ENCODE measurements around the gene RTP4. TPM values are rescaled to one million over a fixed set of nuclear protein-coding genes. Genes with fewer than 3 reads are reported as not detected.
A peak's percentile ranks its signal among the peaks of the same experiment; 100 is the strongest.

Gene RTP4, protein sequence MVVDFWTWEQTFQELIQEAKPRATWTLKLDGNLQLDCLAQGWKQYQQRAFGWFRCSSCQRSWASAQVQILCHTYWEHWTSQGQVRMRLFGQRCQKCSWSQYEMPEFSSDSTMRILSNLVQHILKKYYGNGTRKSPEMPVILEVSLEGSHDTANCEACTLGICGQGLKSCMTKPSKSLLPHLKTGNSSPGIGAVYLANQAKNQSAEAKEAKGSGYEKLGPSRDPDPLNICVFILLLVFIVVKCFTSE
- polyA plus RNA-seq (ENCODE audit: insufficient read length in 4 of 4), result under 1 TPM; 0.60 to 0.91 (median 0.76) TPM

- DNase-seq (ENCODE audit: low read depth in 4 of 4, low spot score in 3 of 4), result no peak
These were observed at the start of gene RTP4 for GRCh38 chr3:187368251-187369088. TSS of gene RTP4 (plus strand) at chr3:187368385. CDS start at chr3:187368442, 57 bp downstream.

- DNase-seq (ENCODE audit: low read depth in 4 of 4, low spot score in 3 of 4), result peak; percentile 26 to 44 (median 34)
These were observed 49.2 kb upstream of the RTP4 start for GRCh38 chr3:187318819-187319616.

DNA sequence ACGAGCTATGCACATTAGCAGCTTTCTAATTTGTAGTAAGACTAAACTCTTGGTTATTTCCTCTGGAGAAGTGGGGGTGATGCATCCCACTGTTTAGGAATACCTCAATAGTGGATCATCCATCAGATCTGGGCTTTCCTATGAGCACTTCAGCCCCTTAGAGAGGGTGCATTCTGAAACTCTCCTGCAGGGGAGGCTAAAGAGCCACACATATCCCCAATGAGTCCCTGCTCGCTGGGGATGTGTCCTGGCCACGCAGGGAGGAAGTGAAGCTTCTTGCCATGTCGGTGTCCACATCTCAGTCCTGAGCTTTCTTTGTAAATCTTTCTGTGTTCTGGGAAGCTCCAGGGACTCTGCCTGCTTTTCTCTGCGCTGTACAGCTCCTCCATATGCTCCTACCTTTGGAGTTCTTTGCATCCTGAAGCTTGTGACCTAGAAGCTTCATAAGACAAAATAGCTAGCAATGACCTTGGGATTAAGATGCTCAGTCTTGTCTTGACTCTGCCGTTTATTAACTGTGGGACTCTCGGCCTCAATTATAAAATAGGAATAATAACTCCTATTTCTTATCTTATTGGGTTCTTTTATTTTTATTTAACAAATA is 48.4 kb upstream of the RTP4 start:
- peak; percentile 52 to 67 (median 58) for DNase-seq (ENCODE audit: low read depth in 4 of 4, low spot score in 3 of 4)

GRCh38 chr3:187321766-187322165 is 46.4 kb upstream of the RTP4 start:
- no peak for DNase-seq (ENCODE audit: low read depth in 4 of 4, low spot score in 3 of 4)

DNA sequence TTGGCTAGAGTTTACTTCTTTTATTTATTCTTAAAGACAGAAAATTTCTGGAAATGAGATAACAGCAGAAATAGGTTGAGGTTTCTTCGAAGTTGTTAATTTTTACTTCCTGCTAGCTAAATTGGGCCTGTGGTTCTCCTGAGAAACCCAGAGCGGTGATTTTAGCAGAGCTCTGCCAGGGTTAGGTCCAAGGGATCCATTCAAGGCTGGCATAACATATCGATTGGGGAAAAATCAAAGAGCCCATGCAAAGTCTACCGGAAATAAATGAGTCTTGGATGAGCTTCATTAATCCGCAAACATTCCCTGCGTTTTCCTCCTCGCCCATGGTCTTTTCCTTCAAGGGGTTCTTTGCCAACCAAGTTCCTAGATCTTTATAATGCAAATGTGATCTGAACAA is 45.9 kb upstream of the RTP4 start:
- DNase-seq (ENCODE audit: low read depth in 4 of 4, low spot score in 3 of 4), result no peak

DNA sequence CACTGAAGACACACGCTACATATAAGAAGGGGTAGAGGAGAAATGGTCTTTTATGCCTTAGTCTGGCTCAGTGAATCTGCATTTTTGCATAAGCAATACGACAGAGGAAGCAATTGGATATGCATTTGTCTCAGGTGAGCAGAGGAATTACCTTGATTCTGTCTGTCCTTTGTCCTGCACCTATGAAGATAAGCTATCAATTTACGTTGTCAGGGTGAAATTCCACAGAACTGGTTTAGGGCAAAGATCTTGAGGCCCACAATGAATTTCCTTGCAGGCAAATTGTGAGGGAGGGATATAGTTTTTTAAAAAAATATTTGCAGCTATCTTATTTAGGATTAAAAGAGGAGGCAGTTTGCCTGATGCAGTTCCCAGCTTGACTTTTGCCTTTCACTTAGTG is 45.1 kb upstream of the RTP4 start:
- DNase-seq (ENCODE audit: low read depth in 4 of 4, low spot score in 3 of 4), result no peak

DNA sequence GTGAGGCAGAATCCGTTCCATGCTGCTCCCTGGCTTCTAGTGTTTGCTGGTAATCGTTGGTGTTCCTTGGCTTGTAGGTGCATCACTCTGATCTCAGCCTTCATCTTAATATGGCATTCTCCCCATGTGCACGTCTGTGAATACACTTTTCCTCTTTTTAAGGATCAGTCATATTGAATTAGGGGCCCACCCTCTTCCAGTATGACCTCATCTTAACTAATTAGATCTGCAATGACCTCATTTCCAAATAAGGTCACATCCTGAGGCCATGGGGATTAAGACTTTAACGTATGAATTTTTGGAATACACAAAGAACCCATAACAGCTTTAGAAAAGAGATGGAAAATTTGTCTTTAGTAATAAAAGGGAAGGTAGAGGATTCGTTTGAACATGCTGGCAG is 42.6 kb upstream of the RTP4 start:
- DNase-seq (ENCODE audit: low read depth in 4 of 4, low spot score in 3 of 4), result no peak

GRCh38 chr3:187327845-187328244 is 40.3 kb upstream of the RTP4 start:
- DNase-seq (ENCODE audit: low read depth in 4 of 4, low spot score in 3 of 4), result no peak

DNA sequence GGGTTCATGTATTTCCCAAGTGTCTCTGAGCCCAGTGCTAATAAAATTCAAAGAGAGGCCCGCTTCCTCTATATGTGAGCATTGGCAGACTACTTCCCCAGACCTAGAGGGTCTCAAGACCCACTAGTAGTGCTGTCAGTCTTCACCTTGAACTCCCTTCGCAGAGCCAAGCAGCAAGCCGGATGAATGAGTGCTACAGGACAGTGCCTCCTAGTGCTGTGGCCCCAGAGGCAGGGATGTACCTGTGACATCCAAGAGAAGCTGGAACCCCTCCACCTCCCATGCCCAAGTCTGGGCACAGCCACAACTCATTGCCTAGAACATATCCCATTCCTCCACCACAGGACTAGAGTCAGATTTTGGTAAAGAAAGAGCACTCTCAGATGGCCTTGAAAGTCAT is 39.5 kb upstream of the RTP4 start:
- DNase-seq (ENCODE audit: low read depth in 4 of 4, low spot score in 3 of 4), result no peak

- DNase-seq (ENCODE audit: low read depth in 4 of 4, low spot score in 3 of 4), result no peak
These were observed 33.3 kb upstream of the RTP4 start for GRCh38 chr3:187334904-187335303.

DNA sequence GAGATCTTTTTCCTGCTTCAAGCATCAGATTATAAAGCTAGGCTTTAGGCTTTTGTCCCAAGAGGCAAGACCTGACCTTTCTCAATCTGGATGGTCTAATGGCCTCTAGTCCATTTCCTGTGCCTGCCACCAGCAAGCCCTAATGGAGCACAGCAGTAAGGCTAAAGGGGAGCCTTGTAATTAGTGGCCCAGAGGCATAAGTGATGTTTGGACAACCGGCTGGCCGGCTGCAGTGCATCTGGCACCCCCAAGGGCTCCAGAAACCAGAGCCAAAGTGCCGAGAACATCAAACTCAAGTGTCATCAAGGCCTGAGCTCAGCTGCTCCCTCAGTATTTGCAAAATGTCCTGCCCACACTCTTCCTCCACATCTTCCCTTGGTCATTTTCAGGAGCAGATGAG is 31.9 kb upstream of the RTP4 start:
- DNase-seq (ENCODE audit: low read depth in 4 of 4, low spot score in 3 of 4), result no peak

GRCh38 chr3:187340578-187340977 is 27.6 kb upstream of the RTP4 start:
- no peak for DNase-seq (ENCODE audit: low read depth in 4 of 4, low spot score in 3 of 4)

DNA sequence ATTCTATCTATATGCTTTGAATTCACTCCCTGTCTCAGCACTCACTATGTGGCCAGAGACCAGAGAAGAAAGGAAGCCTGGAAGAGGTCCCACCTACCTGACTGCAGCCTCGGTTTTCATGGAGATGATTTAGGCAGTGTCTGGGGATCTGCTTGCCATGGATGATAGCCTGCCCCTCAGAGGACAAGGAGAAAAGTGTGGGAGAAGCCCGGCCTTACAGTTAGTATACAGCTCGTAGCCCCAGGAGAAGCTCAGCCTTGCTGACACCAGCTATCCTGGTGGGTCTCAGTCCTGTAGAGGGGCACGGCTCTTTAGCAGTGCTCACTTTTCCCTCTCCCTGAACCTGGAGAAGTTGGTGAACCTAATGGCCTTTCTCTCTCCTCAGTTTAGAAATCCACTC is 25.9 kb upstream of the RTP4 start:
- DNase-seq (ENCODE audit: low read depth in 4 of 4, low spot score in 3 of 4), result no peak

- no peak for DNase-seq (ENCODE audit: low read depth in 4 of 4, low spot score in 3 of 4)
These were observed 24.5 kb upstream of the RTP4 start for GRCh38 chr3:187343670-187344069.

DNA sequence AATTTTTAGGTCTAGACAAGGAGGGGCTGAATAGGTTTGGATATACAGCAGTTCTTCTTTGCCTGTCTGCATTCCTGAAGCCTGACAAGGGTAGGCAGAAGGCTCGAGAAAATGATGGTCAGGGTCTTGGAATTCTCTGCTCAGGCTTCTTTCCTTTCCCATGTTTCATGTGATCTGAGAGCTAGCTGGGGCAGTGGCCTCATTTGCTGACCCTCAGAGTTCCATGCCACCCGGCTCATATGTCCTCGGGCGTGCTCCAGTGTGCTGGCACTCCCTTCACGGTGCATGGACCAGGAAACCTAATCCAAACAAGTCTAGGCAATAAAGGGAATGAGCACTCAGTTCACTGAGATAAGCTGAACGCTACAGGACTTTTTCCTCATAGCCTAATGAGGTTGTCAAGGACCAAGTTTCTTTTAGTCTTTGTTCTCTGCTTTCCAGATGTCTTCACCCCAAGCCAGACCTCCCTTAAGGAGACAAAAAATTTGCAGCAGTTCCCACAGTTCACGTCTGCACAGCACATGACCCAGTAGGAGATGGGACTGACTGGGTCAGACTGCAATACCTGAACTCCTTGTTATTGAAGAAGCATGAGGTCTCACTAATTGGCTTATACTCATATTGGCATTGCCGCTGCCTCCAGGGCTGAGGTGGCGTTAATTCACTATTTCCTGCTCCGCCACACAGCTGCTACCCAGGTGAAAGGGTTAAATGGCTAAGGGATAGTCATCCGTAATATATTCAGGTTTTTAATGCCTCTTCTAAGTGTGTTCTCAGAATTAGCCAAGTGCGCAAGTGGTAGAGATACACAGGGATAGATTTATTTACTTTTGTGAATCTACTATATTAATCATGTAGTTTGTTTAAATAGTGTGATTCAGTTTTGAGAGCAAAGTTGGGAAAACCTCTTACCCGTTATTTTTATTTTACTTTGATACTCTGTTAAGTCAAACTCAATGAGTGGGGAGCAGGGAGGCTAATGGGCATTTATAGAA is 15.3 kb upstream of the RTP4 start:
- peak in 2 of 4 donors; percentile 47 to 51 for DNase-seq (ENCODE audit: low read depth in 4 of 4, low spot score in 3 of 4)

DNA sequence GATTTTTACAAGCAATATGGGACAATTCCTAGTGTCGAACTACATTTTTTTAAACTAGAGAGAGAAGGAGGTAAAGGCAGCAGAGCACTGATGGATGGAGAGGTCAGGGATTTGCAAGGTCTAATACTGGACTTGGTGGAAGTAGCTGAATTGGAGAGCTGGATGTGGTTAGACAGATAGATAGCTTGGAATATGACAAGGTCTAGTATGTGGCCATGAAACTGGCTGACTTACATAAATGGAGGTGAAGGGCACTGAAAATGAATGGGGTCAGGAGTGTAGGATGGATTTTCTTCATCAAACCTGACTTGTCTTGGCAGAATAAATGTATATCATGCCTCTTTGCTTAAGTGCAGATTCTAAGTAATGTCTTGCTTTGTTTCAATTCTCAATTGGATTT is 10.1 kb upstream of the RTP4 start:
- no peak for DNase-seq (ENCODE audit: low read depth in 4 of 4, low spot score in 3 of 4)

- no peak for DNase-seq (ENCODE audit: low read depth in 4 of 4, low spot score in 3 of 4)
These were observed 8.2 kb upstream of the RTP4 start for GRCh38 chr3:187359798-187360486.

- no peak for DNase-seq (ENCODE audit: low read depth in 4 of 4, low spot score in 3 of 4)
These were observed 7.6 kb upstream of the RTP4 start for GRCh38 chr3:187360596-187360995.

DNA sequence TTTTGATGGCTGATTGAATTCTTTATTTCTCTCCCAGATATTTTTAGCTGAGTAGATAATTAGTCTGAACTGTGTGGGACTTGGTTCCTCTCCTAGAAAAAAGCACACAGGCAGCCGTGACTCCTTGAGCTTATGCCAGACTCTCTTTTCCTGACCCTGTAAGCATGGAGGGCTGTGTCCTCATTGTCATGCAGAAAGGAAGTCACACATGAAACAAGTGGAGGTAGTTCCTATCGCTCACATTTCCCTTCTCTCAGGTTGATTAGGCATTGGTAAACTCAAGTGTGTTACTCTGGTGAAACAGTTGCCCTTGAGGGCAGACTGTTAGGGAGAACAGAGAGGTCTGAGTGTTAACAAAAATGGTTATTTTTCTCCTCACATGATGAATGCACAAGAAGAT is 6.3 kb upstream of the RTP4 start:
- DNase-seq (ENCODE audit: low read depth in 4 of 4, low spot score in 3 of 4), result no peak
